ENCODE measurements around the gene OR10H3. TPM values are rescaled to one million over a fixed set of nuclear protein-coding genes. Genes with fewer than 3 reads are reported as not detected.
"Not testable (repeated sequence)": the region's sequence is repeated elsewhere in the genome, so short reads cannot be mapped to it uniquely, and the experiment has no call there.

Gene OR10H3
- total RNA-seq, 1 experiment from 2014 or later = not detected

DNA sequence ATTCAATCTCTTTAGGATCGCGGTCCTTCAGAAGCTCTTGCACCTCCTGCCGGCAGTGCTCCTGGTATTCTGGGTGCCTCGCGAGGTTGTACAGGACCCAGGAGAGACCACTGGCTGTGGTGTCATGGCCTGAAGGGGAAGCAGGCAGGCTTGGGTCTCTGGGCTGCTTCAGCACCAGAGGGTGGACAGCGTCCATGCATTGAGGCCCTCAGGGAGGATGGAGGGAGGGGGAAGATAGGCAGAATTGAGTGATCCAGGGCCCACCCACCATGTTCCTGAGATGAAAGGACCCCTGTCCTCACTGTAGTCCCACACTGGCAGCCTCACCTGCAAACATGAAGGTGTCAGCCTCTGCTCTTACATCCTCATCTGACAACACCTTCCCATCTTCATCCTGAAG is 31.8 kb downstream of the OR10H3 start:
- no peaks in the 10 kb centered on the region for H3K9me3 ChIP-seq
- H3K4me3 ChIP-seq = no peak overlapping the region
- H3K36me3 ChIP-seq = no peaks in the 10 kb centered on the region
- no peak for DNase-seq
- H3K27me3 ChIP-seq = peaks cover 11% of the 10 kb centered on the region

DNA sequence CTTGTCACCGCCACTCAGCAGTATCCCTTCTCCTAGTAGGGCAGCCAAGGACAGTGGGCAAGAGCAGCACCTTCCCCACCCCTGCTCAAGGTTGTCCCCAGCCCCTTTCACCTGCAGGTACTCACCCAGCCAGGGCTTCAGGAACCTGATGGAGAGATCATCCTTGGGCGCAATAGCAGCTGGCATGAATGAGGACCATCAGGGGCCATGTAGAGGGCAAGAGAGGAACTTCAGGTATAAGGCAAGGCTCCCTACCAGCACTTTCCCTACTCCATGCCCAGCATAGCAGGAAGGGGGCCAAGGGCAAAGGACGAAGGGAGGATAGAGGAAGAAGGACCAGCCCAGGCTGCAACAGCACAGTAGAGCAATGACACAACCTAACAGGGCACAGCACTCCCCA is 36.4 kb downstream of the OR10H3 start:
- not testable (repeated sequence) for DNase-seq, H3K36me3 ChIP-seq, H3K4me3 ChIP-seq, H3K9me3 ChIP-seq, H3K27me3 ChIP-seq

DNA sequence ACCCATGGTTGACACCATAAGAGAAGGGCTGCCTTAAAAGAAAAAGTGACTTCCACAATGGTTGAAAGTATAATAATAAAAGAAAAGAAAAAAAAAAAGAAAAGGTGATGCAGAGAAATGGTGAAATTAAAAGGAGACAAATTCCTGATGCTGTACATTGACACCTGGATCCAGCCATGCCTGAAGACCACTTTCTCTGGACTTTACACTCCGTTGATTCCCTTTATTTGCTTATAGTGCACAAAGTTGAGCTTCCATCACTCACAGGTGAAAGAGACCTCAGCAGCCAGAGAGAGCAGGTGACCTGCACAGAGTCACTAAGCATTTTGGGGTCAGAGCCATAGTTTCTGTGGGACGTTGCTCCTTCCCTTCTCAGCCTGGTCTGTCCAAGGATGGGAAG is 37.5 kb downstream of the OR10H3 start:
- no peaks in the 10 kb centered on the region for H3K36me3 ChIP-seq
- DNase-seq = no peak
- no peaks in the 10 kb centered on the region for H3K9me3 ChIP-seq
- H3K4me3 ChIP-seq = no peak overlapping the region
- H3K27me3 ChIP-seq = no peaks in the 10 kb centered on the region

DNA sequence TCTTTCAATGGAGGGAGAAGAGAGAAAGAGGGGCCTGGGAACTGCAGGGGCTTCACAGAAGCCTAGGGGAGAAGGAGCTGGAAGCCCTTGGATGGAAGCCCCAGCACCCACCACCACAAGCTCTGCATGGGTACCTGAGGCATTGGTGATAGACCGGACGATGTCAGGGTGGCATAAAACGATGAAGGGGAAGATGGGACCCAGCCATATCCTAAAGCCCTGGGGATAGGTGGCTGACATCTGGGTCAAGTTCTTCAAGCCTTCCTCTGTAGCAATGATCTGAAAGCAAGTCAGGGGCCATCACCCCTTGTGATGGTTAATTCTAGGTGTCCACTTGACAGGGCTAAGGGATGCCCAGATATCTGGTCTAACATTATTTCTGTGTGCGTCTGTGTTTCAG is 38.5 kb downstream of the OR10H3 start:
- H3K4me3 ChIP-seq = no peak overlapping the region
- no peaks in the 10 kb centered on the region for H3K36me3 ChIP-seq
- no peak for DNase-seq
- no peaks in the 10 kb centered on the region for H3K9me3 ChIP-seq
- no peaks in the 10 kb centered on the region for H3K27me3 ChIP-seq

DNA sequence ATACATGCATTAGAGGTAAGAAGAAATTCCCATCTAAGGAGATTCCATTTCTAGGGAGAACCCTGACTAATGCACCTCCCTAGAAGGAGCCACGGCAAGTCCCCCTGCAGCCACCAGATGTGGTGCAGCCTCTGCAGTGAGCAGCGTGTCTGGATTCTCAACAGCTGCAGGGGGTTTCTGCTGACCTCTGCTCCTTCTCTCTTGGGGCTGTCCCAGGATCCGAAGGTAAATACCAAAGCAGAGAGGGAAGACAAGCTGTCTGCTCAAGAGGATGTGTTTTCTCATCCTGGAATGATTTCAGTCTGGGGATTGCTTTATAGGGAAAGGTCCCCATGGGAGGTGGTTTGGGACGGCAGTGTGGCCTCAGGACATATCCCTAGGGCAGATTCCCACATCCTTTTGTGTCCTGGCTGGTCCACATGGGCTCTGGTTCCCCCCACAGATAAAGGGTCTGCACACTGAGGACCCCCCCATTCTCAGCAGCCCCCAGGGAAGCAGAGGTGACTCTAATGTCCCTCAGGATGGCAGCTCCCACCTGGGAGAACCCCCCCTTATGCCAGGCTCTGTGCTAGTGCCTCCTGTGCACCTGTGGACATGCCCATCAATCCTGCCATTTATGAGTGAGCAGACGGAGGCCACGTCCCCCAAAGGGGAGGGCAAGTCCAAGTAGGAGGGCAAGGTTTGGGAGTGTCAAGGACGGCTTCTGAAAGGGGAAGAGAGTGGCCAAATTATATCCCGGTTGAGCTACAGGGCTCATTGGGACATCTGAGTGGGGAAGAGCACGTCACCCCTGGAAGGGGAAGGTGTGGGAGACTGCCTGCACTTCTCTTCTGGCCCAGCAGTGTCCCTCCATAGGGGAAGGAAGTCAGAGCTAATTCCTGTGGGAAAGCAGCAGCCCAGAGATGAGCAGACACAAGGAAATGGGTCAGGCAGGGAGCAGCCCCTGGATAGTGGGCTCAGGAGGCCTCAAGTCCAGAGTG is 39.5 kb downstream of the OR10H3 start:
- H3K27me3 ChIP-seq = no peaks in the 10 kb centered on the region
- H3K36me3 ChIP-seq = no peaks in the 10 kb centered on the region
- H3K9me3 ChIP-seq = no peaks in the 10 kb centered on the region
- DNase-seq = no peak
- no peak overlapping the region for H3K4me3 ChIP-seq

DNA sequence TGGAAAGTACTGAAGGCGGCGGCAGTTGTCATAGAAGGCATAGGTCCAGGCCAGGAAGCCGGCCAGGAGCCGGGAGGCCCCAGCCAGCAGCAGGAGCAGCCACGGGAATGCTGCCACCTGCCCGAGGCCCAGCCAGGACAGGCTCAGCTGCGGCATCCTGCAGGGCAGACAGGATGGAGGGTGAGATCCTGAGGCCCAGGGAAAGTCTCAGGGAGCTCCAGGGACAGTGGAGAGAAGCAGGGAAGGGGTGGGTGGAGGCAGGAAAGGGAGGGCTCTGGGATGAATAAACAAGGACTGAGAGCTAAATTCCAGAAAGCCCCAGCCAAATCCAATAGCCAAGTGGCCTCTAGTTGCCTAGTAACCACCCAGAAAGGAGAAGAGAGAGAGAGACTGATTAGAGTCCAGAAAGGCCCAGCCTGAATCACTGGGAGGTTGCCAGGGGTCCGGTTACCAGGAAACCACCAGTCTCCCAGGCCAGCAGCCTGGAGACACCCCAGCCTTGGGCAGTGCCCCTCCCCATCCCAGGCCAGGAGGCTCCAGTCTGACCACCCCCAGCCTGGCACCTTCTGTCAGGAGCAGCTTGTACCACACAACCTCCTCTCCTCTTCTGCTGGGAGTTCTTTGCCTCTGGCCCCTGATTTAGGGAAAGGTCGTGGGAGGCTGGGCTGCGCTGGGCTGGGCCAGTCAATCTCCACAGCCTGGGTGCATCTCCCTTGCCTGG is 42.1 kb downstream of the OR10H3 start:
- peak; percentile 79 for DNase-seq
- Histone ChIP-seq H3K36me3 (no peaks in the 10 kb centered on the region), H3K27me3 (no peaks in the 10 kb centered on the region), H3K9me3 (no peaks in the 10 kb centered on the region), H3K4me3 (no peak overlapping the region)

DNA sequence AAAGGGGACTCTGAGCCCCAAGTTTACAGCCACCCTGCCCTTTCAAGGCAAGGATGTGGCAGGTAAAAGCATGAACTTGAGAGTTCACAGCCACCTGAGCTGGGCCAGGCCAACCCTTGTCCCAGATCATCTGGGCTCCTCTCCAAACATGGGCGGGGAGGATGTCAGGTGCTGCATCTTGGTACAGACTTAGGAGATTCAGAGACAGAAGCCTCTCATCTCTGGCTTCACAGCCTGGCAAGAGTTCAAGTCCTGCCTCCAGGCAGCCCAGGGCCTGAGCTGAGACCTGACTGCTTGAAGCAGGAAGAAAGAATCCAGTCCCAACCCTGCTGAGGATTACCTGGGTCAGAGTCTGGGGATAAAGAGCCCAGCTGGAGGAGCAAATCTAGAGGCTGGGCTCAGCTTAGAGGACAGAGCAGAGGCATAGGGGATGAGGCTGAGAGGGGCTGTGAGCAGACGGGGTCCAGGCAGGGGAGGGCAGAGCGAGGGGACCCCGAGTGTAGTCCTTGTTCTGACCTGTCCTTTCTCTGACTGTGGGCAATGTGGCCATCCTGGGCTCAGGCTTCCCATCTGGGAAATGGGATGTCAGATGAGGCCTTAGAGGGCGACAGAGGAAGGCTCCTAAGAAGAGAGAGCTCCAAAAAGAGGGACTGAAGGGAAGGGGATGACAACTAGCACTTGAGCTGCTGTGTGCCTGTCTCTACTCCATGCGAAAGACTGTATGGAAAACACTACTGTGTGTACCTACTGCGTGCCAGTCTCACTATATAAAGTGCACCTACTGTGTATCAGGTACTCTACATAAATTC is 43.0 kb downstream of the OR10H3 start:
- Histone ChIP-seq H3K4me3 (no peak overlapping the region), H3K27me3 (0 out of 2 replicates have a peak, but pooled peaks cover 2% of the 10 kb centered on the region), H3K36me3 (no peaks in the 10 kb centered on the region), H3K9me3 (no peaks in the 10 kb centered on the region)
- DNase-seq = no peak

DNA sequence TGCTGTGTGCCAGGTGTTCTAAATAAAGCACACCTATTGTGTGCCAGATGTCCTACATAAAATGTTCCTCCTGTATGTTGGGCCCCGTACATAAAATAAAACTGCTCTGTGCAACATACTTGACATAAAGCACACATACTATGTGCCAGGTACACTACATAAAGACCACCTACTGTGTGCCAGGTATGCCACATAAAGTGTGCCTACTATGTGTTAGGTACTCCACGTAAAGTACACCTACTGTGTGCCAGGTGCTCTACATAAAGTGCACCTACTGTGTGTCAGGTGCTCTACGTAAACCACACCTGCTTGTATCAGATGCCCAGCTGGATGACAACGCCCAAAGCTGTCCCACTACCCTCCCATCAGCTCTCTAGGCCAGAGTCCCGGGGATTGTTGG is 43.9 kb downstream of the OR10H3 start:
- H3K9me3 ChIP-seq = no peaks in the 10 kb centered on the region
- no peak for DNase-seq
- H3K4me3 ChIP-seq = no peak overlapping the region
- H3K27me3 ChIP-seq = peaks cover 5% of the 10 kb centered on the region; the same call in 1 of the 2 replicates
- H3K36me3 ChIP-seq = no peaks in the 10 kb centered on the region

DNA sequence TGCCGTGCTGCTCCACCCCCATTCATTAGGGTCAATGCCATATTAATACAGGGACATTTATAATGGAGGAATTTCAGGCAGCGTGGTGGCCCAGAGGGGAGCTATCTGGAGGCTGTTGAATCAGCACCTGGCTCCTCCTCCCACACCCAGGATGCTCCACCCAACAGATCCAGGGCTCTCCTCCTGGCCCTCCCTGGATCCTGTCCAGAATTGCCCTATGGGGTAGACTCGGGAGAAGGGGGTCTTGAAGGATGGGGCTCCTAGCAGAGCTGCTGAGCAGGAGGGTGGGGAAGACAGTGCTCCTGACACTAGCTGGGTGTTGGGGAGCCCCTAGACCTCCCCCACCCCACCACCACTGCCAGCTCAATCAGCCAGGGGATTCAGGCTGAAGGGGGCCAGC is 44.4 kb downstream of the OR10H3 start:
- Histone ChIP-seq H3K36me3 (no peaks in the 10 kb centered on the region), H3K27me3 (peaks cover 8% of the 10 kb centered on the region; the same call in 1 of the 2 replicates), H3K4me3 (no peak overlapping the region), H3K9me3 (no peaks in the 10 kb centered on the region)
- DNase-seq = no peak

DNA sequence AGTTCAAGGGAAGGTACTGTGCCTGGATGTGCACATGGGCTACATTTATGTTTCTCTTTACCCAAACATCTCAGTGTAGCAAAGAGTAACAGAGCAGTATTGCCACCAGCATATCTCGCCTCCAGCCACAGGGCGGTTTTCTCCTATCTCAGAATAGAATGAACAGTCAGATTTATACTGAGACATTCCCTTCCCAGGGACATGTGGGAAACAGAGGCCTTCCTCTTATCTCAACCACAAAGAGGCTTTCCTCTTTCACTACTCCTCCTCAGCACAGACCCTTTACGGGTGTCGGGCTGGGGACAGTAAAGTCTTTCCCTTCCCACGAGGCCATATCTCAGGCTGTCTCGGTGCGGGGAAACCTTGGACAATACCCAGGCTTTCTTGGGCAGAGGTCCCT is 45.1 kb downstream of the OR10H3 start:
- DNase-seq, H3K4me3 ChIP-seq, H3K36me3 ChIP-seq, H3K9me3 ChIP-seq: not testable (repeated sequence)
- peaks cover 11% of the 10 kb centered on the region; the same call in 1 of the 2 replicates for H3K27me3 ChIP-seq

DNA sequence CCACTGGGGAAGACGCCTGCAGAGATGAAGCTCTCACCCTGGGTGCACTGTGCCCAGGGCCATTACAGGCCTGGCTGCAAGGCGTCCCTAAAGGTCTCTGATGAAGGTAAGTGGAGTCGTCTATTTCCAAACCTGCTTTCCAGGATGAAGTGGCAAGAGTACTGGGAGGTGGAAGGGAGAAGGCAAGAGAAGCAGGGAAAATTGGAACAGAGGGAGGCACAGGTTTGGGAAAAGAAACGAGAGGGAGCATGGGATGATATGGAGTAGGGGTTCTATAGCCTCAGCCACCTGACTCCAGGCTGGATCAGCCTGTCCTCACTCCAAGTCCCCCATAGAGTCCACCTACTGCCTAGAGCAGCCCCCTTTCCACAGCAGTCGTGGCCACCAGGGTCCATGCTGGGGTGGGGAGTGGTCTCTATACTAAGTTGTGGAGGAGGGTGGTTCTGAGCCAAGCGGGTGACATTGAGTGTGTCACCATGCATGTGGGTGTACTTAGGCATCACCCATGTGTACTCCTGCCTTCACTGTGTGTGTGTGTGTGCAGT is 49.9 kb downstream of the OR10H3 start, which contains the start of gene OR10H5:
Gene OR10H5, plus strand, starts transcription at position 51 of the 545 bp plus-strand sequence. CDS start 6,388 bp downstream, outside the sequence.
- Histone ChIP-seq H3K27me3 (peaks cover 14% of the 10 kb centered on the region; the same call in 1 of the 2 replicates), H3K36me3 (no peaks in the 10 kb centered on the region), H3K9me3 (no peaks in the 10 kb centered on the region), H3K4me3 (no peak within 1 kb of the TSS)
- no peak for DNase-seq

DNA sequence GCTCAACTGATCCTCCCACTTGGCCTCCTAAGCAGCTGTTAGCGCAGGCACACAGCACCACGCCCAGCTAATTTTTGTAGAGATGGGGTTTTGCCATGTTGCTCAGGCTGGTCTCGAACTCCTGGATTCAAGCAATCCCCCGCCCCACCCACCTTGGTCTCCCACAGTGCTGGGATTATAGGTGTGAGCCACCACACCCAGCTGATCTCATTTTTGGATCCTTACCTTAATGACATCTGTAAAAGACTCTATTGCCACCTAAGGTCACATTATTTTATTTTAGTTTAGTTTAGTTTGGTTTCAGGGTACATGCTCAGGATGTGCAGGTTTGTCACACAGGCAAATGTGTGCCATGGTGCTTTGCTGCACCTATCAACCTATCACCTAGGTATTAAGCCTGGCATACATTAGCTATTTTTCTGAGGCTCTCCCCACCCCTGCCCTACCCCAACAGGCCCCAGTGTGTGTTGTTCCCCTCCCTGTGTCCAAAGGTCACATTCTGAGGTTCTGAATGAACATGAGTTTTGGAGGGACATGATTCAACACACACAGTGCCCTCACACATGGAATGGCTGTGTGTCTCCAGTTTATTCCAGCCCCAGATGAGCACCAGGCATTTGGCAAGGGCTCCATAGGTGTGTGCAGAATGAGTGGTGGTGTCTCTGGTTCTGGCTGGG is 50.9 kb downstream of the OR10H3 start:
- no peak overlapping the region for H3K4me3 ChIP-seq
- H3K36me3 ChIP-seq = no peaks in the 10 kb centered on the region
- no peak for DNase-seq
- H3K9me3 ChIP-seq = no peaks in the 10 kb centered on the region
- peaks cover 14% of the 10 kb centered on the region; the same call in 1 of the 2 replicates for H3K27me3 ChIP-seq

DNA sequence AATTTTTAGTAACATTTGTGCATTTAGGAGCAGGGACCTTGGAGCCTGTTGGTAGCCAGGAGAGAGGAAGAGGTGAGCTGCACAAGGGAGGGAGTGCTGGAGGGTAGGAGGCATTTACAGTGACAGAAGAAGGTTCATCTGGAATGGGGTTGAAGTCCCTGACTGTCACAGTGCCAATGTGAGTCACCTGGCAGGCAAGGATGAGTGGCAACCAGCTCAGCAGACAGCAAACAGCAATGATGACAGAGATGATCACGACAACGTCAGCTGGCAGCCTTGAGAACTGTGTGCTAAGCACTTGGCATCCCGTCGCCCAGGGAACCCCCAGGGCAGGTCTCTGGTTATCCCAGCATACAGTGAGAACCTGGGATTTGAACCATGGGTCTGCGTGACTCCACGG is 52.3 kb downstream of the OR10H3 start:
- Histone ChIP-seq H3K4me3 (no peak overlapping the region), H3K9me3 (no peaks in the 10 kb centered on the region), H3K27me3 (peaks cover 14% of the 10 kb centered on the region; the same call in 1 of the 2 replicates), H3K36me3 (no peaks in the 10 kb centered on the region)
- peak; percentile 30 for DNase-seq

All from MG63 (cell line).